ENCODE results near the gene C12orf75.
A peak's percentile ranks its signal among the peaks of the same experiment; 100 is the strongest.

C12orf75 gene

GRCh38 chr12:105420046-105420445, 89.6 kb downstream of the C12orf75 start:
- DNase-seq = no peak

GRCh38 chr12:105420659-105421240, 90.3 kb downstream of the C12orf75 start:
- peak; percentile 42 for DNase-seq

All from T-helper 9 cell (primary cell).